ENCODE results near the gene TXNDC5.
A peak's percentile ranks its signal among the peaks of the same experiment; 100 is the strongest.

Gene TXNDC5

GRCh38 chr6:7916959-7917358 is 6.4 kb upstream of the TXNDC5 start:
- no peaks in the 10 kb centered on the region for H3K27me3 ChIP-seq (ENCODE audit: insufficient read depth, poor library complexity, severe bottlenecking)
- TF ChIP-seq POLR2AphosphoS5 (IDR thresholded peaks at IDR 0.05; ENCODE audit: low read depth) (no peak), REST (IDR thresholded peaks at IDR 0.05; ENCODE audit: insufficient replicate concordance, low read depth) (no peak), GABPA (IDR thresholded peaks at IDR 0.05; ENCODE audit: low read depth) (no peak)
- no peak for DNase-seq (ENCODE audit: low read depth in 1 of 2, low spot score in 1 of 2)
- H3K4me3 ChIP-seq (replicated peaks; ENCODE audit: insufficient read depth, low read length), result no peak overlapping the region
- H3K27ac ChIP-seq (replicated peaks), result no peak overlapping the region

- Histone ChIP-seq H3K27me3 (ENCODE audit: insufficient read depth, poor library complexity, severe bottlenecking) (no peaks in the 10 kb centered on the region), H3K27ac (replicated peaks) (no peak overlapping the region), H3K4me3 (replicated peaks; ENCODE audit: insufficient read depth, low read length) (no peak overlapping the region)
- peak; percentile 74 to 85 for DNase-seq (ENCODE audit: low read depth in 1 of 2, low spot score in 1 of 2)
- peak; percentile 56; the same call in 1 of the 2 replicates for TF ChIP-seq SPI1 (IDR thresholded peaks at IDR 0.05; ENCODE audit: borderline replicate concordance, low read depth)
- peak; percentile 59 for TF ChIP-seq POLR2AphosphoS5 (IDR thresholded peaks at IDR 0.05; ENCODE audit: low read depth)
- TF ChIP-seq GABPA (IDR thresholded peaks at IDR 0.05; ENCODE audit: low read depth), result no peak
- no peak for TF ChIP-seq REST (IDR thresholded peaks at IDR 0.05; ENCODE audit: insufficient replicate concordance, low read depth)
- TF ChIP-seq CTCF (IDR thresholded peaks at IDR 0.05; ENCODE audit: insufficient read depth, low read length), result no peak
Measured at GRCh38 chr6:7914991-7915789, 4.6 kb upstream of the TXNDC5 start.

- no peak overlapping the region for H3K4me3 ChIP-seq (replicated peaks; ENCODE audit: insufficient read depth, low read length)
- H3K27me3 ChIP-seq (ENCODE audit: insufficient read depth, poor library complexity, severe bottlenecking), result no peaks in the 10 kb centered on the region
- TF ChIP-seq SPI1 (IDR thresholded peaks at IDR 0.05; ENCODE audit: borderline replicate concordance, low read depth) (no peak), REST (IDR thresholded peaks at IDR 0.05; ENCODE audit: insufficient replicate concordance, low read depth) (no peak), CTCF (IDR thresholded peaks at IDR 0.05; ENCODE audit: insufficient read depth, low read length) (no peak), POLR2AphosphoS5 (IDR thresholded peaks at IDR 0.05; ENCODE audit: low read depth) (no peak), GABPA (IDR thresholded peaks at IDR 0.05; ENCODE audit: low read depth) (no peak)
- DNase-seq (ENCODE audit: low read depth in 1 of 2, low spot score in 1 of 2), result no peak
- H3K27ac ChIP-seq (replicated peaks), result no peak overlapping the region
Measured at GRCh38 chr6:7914311-7914710, 3.7 kb upstream of the TXNDC5 start.

All from HL-60 (cell line).